ENCODE data around the gene IGSF1. TPM values are rescaled to one million over a fixed set of nuclear protein-coding genes. Genes with fewer than 3 reads are reported as not detected.

IGSF1 gene
- total and polyA plus RNA-seq, 7 donors = 0.15 to 1.4 (median 0.71) TPM; not detected in 2

DNA sequence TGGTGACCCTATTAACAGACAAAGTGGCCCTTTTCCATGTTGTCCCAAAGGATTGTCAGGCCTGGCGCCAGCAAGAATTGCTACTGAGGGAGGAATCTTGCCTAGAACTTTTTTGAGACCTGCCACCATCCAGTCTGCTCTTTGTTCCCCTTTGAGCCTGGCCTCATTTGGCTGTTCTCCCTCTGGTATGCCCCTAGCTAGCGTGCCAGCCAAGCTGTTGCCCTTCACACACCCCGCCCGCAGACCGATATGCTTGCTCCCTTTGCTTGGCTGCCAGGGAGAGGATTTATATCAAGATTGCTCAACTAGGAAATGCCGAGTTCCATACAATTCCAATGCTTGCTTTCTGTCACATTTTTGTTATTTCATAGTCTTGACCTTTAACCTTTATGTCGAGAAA lies 24.4 kb downstream of the IGSF1 start:
- WGBS, 2 donors = 66 to 81% methylated on average over 7 of the region's 7 CpGs
- Histone ChIP-seq H3K27ac (no peak overlapping the region), H3K4me1 (no peaks in the 10 kb centered on the region), H3K36me3 (no peaks in the 10 kb centered on the region), H3K9me3 (no peaks in the 10 kb centered on the region), H3K27me3 (no peaks in the 10 kb centered on the region), H3K4me3 (no peak overlapping the region)
- no peak for DNase-seq
- TF ChIP-seq POLR2A (IDR thresholded peaks at IDR 0.05) = no peak
- TF ChIP-seq, protein P1, sequence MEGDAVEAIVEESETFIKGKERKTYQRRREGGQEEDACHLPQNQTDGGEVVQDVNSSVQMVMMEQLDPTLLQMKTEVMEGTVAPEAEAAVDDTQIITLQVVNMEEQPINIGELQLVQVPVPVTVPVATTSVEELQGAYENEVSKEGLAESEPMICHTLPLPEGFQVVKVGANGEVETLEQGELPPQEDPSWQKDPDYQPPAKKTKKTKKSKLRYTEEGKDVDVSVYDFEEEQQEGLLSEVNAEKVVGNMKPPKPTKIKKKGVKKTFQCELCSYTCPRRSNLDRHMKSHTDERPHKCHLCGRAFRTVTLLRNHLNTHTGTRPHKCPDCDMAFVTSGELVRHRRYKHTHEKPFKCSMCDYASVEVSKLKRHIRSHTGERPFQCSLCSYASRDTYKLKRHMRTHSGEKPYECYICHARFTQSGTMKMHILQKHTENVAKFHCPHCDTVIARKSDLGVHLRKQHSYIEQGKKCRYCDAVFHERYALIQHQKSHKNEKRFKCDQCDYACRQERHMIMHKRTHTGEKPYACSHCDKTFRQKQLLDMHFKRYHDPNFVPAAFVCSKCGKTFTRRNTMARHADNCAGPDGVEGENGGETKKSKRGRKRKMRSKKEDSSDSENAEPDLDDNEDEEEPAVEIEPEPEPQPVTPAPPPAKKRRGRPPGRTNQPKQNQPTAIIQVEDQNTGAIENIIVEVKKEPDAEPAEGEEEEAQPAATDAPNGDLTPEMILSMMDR (IDR thresholded peaks at IDR 0.05) = no peak
- TF ChIP-seq POLR2AphosphoS5 (IDR thresholded peaks at IDR 0.05) = no peak
- no peak for TF ChIP-seq EP300 (IDR thresholded peaks at IDR 0.05)
- intact Hi-C loops (cut with DNase I) = no loop called here

DNA sequence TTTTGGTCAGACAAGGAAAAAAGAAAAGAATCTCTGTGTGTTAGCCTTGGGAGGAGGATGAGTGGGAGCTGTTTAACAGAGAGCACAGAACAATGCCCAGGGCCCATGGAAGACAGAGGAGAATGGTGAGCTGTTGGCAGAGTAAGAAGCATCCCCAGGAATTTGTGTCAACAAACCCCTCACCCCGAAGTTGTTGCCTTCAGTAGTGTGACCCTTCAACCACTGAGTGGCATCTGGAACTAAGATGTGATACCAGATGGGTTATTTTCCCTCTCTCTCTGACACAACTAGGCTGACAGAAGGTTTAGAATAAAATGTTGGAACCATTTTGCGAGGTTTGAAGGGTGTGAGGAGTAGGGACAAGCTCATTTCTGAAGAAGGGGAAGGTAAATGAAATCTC lies 25.1 kb downstream of the IGSF1 start:
- 58 to 59% methylated on average over 2 of the region's 2 CpGs for WGBS, 2 donors
- TF ChIP-seq EP300 (IDR thresholded peaks at IDR 0.05) = no peak
- no peak for TF ChIP-seq POLR2A (IDR thresholded peaks at IDR 0.05)
- TF ChIP-seq POLR2AphosphoS5 (IDR thresholded peaks at IDR 0.05) = no peak
- TF ChIP-seq, protein P1 (IDR thresholded peaks at IDR 0.05) = no peak
- Histone ChIP-seq H3K4me3 (no peak overlapping the region), H3K4me1 (no peaks in the 10 kb centered on the region), H3K27me3 (no peaks in the 10 kb centered on the region), H3K36me3 (no peaks in the 10 kb centered on the region), H3K9me3 (no peaks in the 10 kb centered on the region), H3K27ac (no peak overlapping the region)
- intact Hi-C loops (cut with DNase I) = no loop called here
- no peak for DNase-seq

DNA sequence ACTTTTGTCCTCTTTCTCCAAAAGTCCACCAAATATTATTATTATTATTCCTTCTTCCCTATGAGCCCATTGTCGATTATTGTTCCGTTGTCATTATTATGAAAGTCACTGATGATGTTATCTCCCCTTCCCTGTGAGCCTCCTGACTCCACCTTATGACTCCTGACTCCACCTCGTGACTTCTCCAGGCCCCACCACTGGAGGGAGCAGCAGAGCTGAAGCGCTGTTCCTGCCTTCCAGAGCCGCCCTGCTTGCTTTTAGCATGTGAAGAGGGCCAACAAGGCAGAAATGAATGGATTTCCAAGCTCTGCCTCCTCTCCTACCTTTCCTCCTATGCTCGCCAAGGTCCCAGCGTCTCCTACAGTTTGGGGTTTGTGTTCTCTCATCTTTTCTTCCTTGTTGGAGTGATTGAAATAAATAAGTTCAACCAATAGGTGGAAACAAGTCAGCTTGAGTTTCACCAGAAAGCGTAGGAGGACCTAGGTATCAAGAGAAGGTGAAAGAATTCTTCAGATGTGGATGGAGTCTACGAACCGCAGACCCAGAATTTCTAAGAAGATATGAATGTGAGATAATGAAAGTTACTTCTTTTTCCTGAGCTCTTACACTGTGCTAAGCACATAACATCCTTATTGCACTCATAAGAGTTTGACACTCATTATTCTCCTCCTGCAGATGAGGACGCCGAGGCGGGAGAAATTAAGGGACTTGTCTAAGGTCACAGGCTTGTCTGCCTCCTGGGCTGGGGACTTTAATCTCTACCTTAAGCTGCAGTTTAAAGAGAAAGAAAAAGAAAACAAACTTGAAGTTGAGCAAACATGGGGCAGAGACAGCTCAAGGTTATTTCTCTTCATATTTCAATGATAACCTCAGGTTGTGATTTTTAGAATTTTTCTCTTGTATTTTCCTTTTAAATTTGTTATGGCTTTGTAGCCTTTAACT lies 26.1 kb downstream of the IGSF1 start:
- Histone ChIP-seq H3K9me3 (no peaks in the 10 kb centered on the region), H3K27ac (no peak overlapping the region), H3K4me3 (no peak overlapping the region), H3K27me3 (no peaks in the 10 kb centered on the region), H3K4me1 (no peaks in the 10 kb centered on the region), H3K36me3 (no peaks in the 10 kb centered on the region)
- intact Hi-C loops (cut with DNase I) = no loop called here
- WGBS, 2 donors = 50 to 65% methylated on average over 13 of the region's 13 CpGs
- TF ChIP-seq, protein P1 (IDR thresholded peaks at IDR 0.05) = no peak
- TF ChIP-seq POLR2AphosphoS5 (IDR thresholded peaks at IDR 0.05) (no peak), EP300 (IDR thresholded peaks at IDR 0.05) (no peak), POLR2A (IDR thresholded peaks at IDR 0.05) (no peak)
- no peak for DNase-seq

DNA sequence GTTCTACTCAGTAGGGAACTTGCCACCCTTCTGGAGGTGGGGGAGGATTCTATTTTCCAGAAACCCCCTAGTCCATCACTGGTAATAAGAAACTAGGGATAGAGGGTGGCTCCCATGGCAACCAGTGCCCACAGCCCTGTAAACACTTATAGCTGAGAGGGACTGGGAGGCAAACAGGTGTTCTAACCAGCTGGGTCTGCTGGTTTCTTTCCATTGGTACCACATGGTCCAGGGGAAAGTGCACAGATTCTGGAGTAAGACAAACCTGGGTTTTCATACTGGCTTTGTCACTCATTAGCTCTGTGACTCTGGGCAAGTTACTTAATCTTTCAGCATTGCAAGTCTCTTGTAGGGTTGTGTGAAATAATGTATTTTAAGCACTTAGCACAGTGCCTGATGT lies 26.9 kb downstream of the IGSF1 start:
- intact Hi-C loops (cut with DNase I) = no loop called here
- DNase-seq = no peak
- Histone ChIP-seq H3K27ac (no peak overlapping the region), H3K4me1 (no peaks in the 10 kb centered on the region), H3K36me3 (no peaks in the 10 kb centered on the region), H3K27me3 (no peaks in the 10 kb centered on the region), H3K4me3 (no peak overlapping the region), H3K9me3 (no peaks in the 10 kb centered on the region)
- no peak for TF ChIP-seq POLR2AphosphoS5 (IDR thresholded peaks at IDR 0.05)
- TF ChIP-seq POLR2A (IDR thresholded peaks at IDR 0.05) = no peak
- TF ChIP-seq, protein P1 (IDR thresholded peaks at IDR 0.05) = no peak
- TF ChIP-seq EP300 (IDR thresholded peaks at IDR 0.05) = no peak

Measured in sigmoid colon (tissue), 7 donors.